Endodermal cell (in vitro differentiated cells): ENCODE data around the gene ZNF281. TPM values are rescaled to one million over a fixed set of nuclear protein-coding genes. Genes with fewer than 3 reads are reported as not detected.

Experiments
- DNase-seq: peaks from one replicate; pipeline ENCODE4 v3.0.0-alpha.2; 2017
- H3K27ac ChIP-seq: 2 replicates; pipeline ENCODE4 v1.5.1; 2013; ENCODE audit warnings: mild to moderate bottlenecking, low read depth, low read length, moderate library complexity
- H3K27me3 ChIP-seq: 2 replicates; pipeline ENCODE4 v1.6.1; 2013; ENCODE audit warnings: mild to moderate bottlenecking, low read length, moderate library complexity; ENCODE audit not compliant: insufficient read depth, control insufficient read depth, poor library complexity, severe bottlenecking
- H3K36me3 ChIP-seq: 2 replicates; pipeline ENCODE4 v1.7.0; 2013; ENCODE audit warnings: mild to moderate bottlenecking, low read length, moderate library complexity; ENCODE audit not compliant: control insufficient read depth, insufficient read depth
- H3K4me1 ChIP-seq: one replicate; pipeline ENCODE4 v1.7.0; 2013; ENCODE audit warnings: low read length; ENCODE audit not compliant: control insufficient read depth, insufficient read depth
- H3K4me3 ChIP-seq: 2 replicates; pipeline ENCODE4 v1.5.1; 2013; ENCODE audit warnings: mild to moderate bottlenecking, low read length, moderate library complexity
- H3K9ac ChIP-seq: 2 replicates; pipeline ENCODE4 v1.6.1; 2013; ENCODE audit warnings: mild to moderate bottlenecking, low read length, moderate library complexity; ENCODE audit not compliant: poor library complexity, severe bottlenecking; ENCODE audit errors: extremely low read depth
- H3K9me3 ChIP-seq: 2 replicates; pipeline ENCODE4 v1.6.1; 2013; ENCODE audit warnings: mild to moderate bottlenecking, low read length, moderate library complexity; ENCODE audit not compliant: control insufficient read depth
- H3K27ac Mint-ChIP-seq: 2 replicates; pipeline ENCODE4 v1.8.0; 2020; ENCODE audit warnings: mixed read lengths
- H3K27me3 Mint-ChIP-seq: 2 replicates; pipeline ENCODE4 v1.8.0; 2021; ENCODE audit warnings: mild to moderate bottlenecking, mixed read lengths; ENCODE audit not compliant: insufficient read depth
- H3K36me3 Mint-ChIP-seq: 2 replicates; pipeline ENCODE4 v1.8.0; 2020; ENCODE audit warnings: low read depth, mixed read lengths
- H3K4me1 Mint-ChIP-seq: 2 replicates; pipeline ENCODE4 v1.8.0; 2020; ENCODE audit warnings: mixed read lengths
- H3K4me3 Mint-ChIP-seq: 2 replicates; pipeline ENCODE4 v1.8.0; 2020; ENCODE audit warnings: mild to moderate bottlenecking, moderate library complexity, mixed read lengths
- H3K9me3 Mint-ChIP-seq: 2 replicates; pipeline ENCODE4 v1.8.0; 2020; ENCODE audit warnings: mild to moderate bottlenecking, mixed read lengths
- WGBS, 2 experiments: methylation state at CpG; one replicate each; pipeline versions ENCODE4 v1.1.5 to v1.1.7; 2013; ENCODE audit warnings: missing lambda C conversion rate in 2 of 2, mixed read lengths in 1 of 2; ENCODE audit not compliant: insufficient coverage in 1 of 2, insufficient read length in 1 of 2; 5-methylcytosine and 5-hydroxymethylcytosine counted together
- total RNA-seq, 2 donors: library from RNA; stranded (reverse); fragmentation: NEBNext Ultra II Directional in 1 of 2; extraction: Animal tissue kit (Norgen Biotek cat#: 25700) in 1 of 2; gene quantifications; 2 replicates in 1 of 2; 3 replicates in 1 of 2; pipeline ENCODE4 v1.2.1, GENCODE V29; 2021
- TF ChIP-seq, protein P1 (sequence below): fragments of 200-600 bp; sonication (generic); conservative IDR thresholded peaks from 2 replicates; pipeline ENCODE4 v1.5.0; 2021; ENCODE audit warnings: antibody characterized with exemption, mild to moderate bottlenecking

The ZNF281 gene
- total RNA-seq, 2 donors from 2014 or later: 51.7 to 61.1 TPM

DNA sequence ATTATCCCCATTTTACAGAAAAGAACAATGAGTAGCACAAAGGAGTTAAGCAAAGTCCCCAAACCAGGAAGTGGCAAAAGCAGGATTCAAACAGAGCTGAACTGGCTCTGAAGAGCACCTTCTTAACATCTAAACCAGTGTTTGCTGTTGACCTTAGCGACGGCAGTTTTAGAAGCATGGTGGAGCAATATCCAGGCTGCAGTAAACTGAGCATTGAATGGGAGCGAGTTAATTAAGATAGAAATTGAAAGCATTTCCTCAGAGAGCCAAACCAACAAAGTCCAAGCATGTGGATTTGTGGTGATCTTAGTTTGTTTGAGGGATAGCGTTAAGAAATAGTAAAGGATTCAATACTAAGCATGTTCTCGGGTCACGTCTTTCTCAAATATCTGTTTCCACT, 13.4 kb upstream of the ZNF281 start:
- Histone ChIP-seq H3K4me1 (no peaks in the 10 kb centered on the region), H3K27ac (no peak overlapping the region), H3K9me3 (no peaks in the 10 kb centered on the region), H3K4me3 (no peak overlapping the region), H3K36me3 (peaks cover 22% of the 10 kb centered on the region), H3K9ac (no peak overlapping the region), H3K27me3 (no peaks in the 10 kb centered on the region)
- no peaks in the 10 kb centered on the region for H3K27me3 Mint-ChIP-seq
- 95 to 100% methylated on average over 3 to 6 of the region's 6 CpGs for WGBS, 2 experiments
- H3K4me1 Mint-ChIP-seq: no peaks in the 10 kb centered on the region
- peaks cover 53% of the 10 kb centered on the region for H3K36me3 Mint-ChIP-seq
- TF ChIP-seq, protein P1, sequence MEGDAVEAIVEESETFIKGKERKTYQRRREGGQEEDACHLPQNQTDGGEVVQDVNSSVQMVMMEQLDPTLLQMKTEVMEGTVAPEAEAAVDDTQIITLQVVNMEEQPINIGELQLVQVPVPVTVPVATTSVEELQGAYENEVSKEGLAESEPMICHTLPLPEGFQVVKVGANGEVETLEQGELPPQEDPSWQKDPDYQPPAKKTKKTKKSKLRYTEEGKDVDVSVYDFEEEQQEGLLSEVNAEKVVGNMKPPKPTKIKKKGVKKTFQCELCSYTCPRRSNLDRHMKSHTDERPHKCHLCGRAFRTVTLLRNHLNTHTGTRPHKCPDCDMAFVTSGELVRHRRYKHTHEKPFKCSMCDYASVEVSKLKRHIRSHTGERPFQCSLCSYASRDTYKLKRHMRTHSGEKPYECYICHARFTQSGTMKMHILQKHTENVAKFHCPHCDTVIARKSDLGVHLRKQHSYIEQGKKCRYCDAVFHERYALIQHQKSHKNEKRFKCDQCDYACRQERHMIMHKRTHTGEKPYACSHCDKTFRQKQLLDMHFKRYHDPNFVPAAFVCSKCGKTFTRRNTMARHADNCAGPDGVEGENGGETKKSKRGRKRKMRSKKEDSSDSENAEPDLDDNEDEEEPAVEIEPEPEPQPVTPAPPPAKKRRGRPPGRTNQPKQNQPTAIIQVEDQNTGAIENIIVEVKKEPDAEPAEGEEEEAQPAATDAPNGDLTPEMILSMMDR: no peak
- no peak overlapping the region for H3K27ac Mint-ChIP-seq
- H3K9me3 Mint-ChIP-seq: no peaks in the 10 kb centered on the region
- no peak overlapping the region for H3K4me3 Mint-ChIP-seq
- DNase-seq: no peak

DNA sequence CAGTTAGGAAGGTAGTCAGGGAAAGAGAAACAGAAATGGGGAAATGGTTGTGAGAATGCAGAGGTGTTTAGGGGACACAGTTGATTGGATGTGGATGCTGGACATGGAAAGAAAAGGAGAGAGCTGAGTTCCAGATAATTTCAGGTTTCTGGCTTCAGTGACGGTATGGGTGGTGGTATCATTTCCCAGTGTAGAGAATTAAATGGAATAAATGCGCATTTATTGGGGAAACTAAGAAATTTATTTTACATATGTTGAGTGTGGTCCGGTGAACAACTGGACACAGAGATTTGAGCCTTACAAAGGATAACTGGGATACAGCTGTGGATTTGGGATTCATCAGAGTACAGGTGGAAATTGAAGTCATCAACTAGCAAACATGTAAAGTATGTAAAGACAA, 12.4 kb upstream of the ZNF281 start:
- no peaks in the 10 kb centered on the region for H3K27me3 ChIP-seq
- H3K9ac ChIP-seq: no peak overlapping the region
- TF ChIP-seq, protein P1: no peak
- Mint-ChIP-seq H3K9me3 (no peaks in the 10 kb centered on the region), H3K4me1 (no peaks in the 10 kb centered on the region), H3K27me3 (no peaks in the 10 kb centered on the region), H3K36me3 (peaks cover 61% of the 10 kb centered on the region), H3K4me3 (no peak overlapping the region), H3K27ac (no peak overlapping the region)
- H3K27ac ChIP-seq: no peak overlapping the region
- 96% methylated on average over 3 of the region's 3 CpGs for WGBS, 2 experiments
- peaks cover 22% of the 10 kb centered on the region for H3K36me3 ChIP-seq
- H3K4me1 ChIP-seq: no peaks in the 10 kb centered on the region
- no peaks in the 10 kb centered on the region for H3K9me3 ChIP-seq
- no peak for DNase-seq
- H3K4me3 ChIP-seq: no peak overlapping the region

DNA sequence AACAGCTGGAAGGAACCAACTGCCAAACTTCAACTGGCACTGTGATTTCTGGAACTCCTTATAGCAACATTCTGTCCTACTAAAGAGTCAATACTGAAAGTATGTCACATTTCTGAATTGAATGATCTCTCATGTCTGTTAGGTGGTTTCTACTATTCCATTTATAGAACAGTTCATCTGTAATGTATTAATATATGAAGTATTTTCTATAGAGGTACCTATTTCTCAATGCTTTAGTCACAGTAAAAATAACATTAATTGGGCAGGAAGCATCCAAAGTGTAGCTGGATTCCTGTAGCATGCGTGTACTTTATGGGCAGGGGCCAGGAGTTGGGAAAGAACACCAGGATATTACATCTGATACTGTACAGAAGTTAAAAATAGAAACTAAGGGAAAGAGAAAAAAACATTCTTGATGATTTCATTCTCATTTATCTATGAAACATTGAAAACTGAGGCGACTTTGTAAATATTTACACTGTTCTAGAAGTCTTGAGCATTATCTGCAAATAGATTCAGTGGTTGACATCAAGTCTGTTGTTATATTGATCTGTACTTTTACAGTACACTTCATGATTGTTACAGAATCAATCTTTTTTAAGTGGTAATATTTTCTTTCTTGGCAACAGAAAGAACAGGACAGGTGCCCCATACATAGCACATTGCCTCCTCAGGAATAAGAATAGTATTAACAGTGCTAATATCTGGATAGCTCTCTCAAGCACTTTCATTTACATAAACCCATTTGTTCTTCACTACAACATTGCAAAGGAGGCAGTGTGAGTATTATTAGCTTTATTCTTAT, 6.2 kb upstream of the ZNF281 start:
- no peaks in the 10 kb centered on the region for H3K27me3 ChIP-seq
- DNase-seq: no peak
- Mint-ChIP-seq H3K27ac (no peak overlapping the region), H3K4me1 (peaks cover 18% of the 10 kb centered on the region), H3K36me3 (peaks cover 36% of the 10 kb centered on the region), H3K27me3 (no peaks in the 10 kb centered on the region), H3K9me3 (no peaks in the 10 kb centered on the region), H3K4me3 (no peak overlapping the region)
- peaks cover 15% of the 10 kb centered on the region for H3K36me3 ChIP-seq
- H3K27ac ChIP-seq: no peak overlapping the region
- no peaks in the 10 kb centered on the region for H3K9me3 ChIP-seq
- no peak overlapping the region for H3K4me3 ChIP-seq
- H3K9ac ChIP-seq: no peak overlapping the region
- TF ChIP-seq, protein P1: no peak
- 93% methylated on average over 2 of the region's 2 CpGs; no CpG with 5 or more reads in 1 of the 2 experiments for WGBS, 2 experiments
- no peaks in the 10 kb centered on the region for H3K4me1 ChIP-seq
